Mucosa of rectum (tissue), 2 donors: ENCODE measurements around the gene IGSF3.
"Not testable (repeated sequence)": the region's sequence is repeated elsewhere in the genome, so short reads cannot be mapped to it uniquely, and the experiment has no call there.

Experiments
- H3K27ac ChIP-seq, 2 donors: one replicate each; pipeline ENCODE4 v1.7.0; 2013; ENCODE audit warnings: inconsistent platforms in 2 of 2, low read depth in 2 of 2, low read length in 2 of 2
- H3K27me3 ChIP-seq, 2 donors: one replicate each; pipeline ENCODE4 v1.7.0; 2013; ENCODE audit warnings: low read length in 2 of 2; ENCODE audit not compliant: control insufficient read depth in 2 of 2, insufficient read depth in 2 of 2
- H3K36me3 ChIP-seq, 2 donors: one replicate each; pipeline ENCODE4 v1.7.0; 2013; ENCODE audit warnings: low read length in 2 of 2; ENCODE audit not compliant: control insufficient read depth in 2 of 2, insufficient read depth in 2 of 2
- H3K4me1 ChIP-seq, 2 donors: one replicate each; pipeline ENCODE4 v1.7.0; 2013; ENCODE audit warnings: low read length in 2 of 2, mild to moderate bottlenecking in 1 of 2; ENCODE audit not compliant: control insufficient read depth in 2 of 2, insufficient read depth in 2 of 2
- H3K4me3 ChIP-seq, 2 donors: one replicate each; pipeline ENCODE4 v1.7.0; 2013; ENCODE audit warnings: low read length in 2 of 2
- H3K9ac ChIP-seq, 2 donors: one replicate each; pipeline ENCODE4 v1.7.0; 2013; ENCODE audit warnings: low read length in 2 of 2, low read depth in 1 of 2, mild to moderate bottlenecking in 1 of 2
- H3K9me3 ChIP-seq, 2 donors: one replicate each; pipeline ENCODE4 v1.7.0; 2013; ENCODE audit warnings: low read length in 2 of 2; ENCODE audit not compliant: control insufficient read depth in 2 of 2
- donor health status: healthy.
- donor health status: Normal muscosa, but diverticular disease.

Gene IGSF3

GRCh38 chr1:116647186-116647585 lies 20.3 kb downstream of the IGSF3 start:
- H3K27ac ChIP-seq, H3K9ac ChIP-seq, H3K27me3 ChIP-seq, H3K36me3 ChIP-seq, H3K9me3 ChIP-seq, H3K4me3 ChIP-seq: not testable (repeated sequence)
- peaks cover 3 to 24% of the 10 kb centered on the region in 2 donors for H3K4me1 ChIP-seq

- not testable (repeated sequence) for H3K36me3 ChIP-seq, H3K9me3 ChIP-seq, H3K9ac ChIP-seq, H3K27me3 ChIP-seq
- Histone ChIP-seq H3K4me3 (peak overlapping the region in 1 of 2 donors; percentile 9), H3K4me1 (peaks cover 3 to 24% of the 10 kb centered on the region in 2 donors), H3K27ac (peak overlapping the region in 1 of 2 donors; percentile 35)
These were observed 20.8 kb downstream of the IGSF3 start for GRCh38 chr1:116646673-116647170.

GRCh38 chr1:116645802-116646672 lies 21.5 kb downstream of the IGSF3 start:
- not testable (repeated sequence) for H3K36me3 ChIP-seq, H3K9ac ChIP-seq, H3K9me3 ChIP-seq, H3K27me3 ChIP-seq
- peaks cover 3 to 24% of the 10 kb centered on the region in 2 donors for H3K4me1 ChIP-seq
- H3K27ac ChIP-seq = peak overlapping the region in 1 of 2 donors; percentile 35
- peak overlapping the region in 1 of 2 donors; percentile 9 for H3K4me3 ChIP-seq

GRCh38 chr1:116644993-116645392 lies 22.5 kb downstream of the IGSF3 start:
- not testable (repeated sequence) for H3K27me3 ChIP-seq, H3K4me3 ChIP-seq, H3K27ac ChIP-seq, H3K9me3 ChIP-seq, H3K36me3 ChIP-seq, H3K9ac ChIP-seq
- H3K4me1 ChIP-seq = peaks cover 3 to 24% of the 10 kb centered on the region in 2 donors

- H3K9me3 ChIP-seq, H3K4me3 ChIP-seq, H3K27me3 ChIP-seq, H3K36me3 ChIP-seq, H3K9ac ChIP-seq, H3K27ac ChIP-seq: not testable (repeated sequence)
- H3K4me1 ChIP-seq = peaks cover 3 to 24% of the 10 kb centered on the region in 2 donors
These were observed 23.4 kb downstream of the IGSF3 start for GRCh38 chr1:116644096-116644495.

- not testable (repeated sequence) for H3K4me3 ChIP-seq, H3K9me3 ChIP-seq, H3K27me3 ChIP-seq, H3K36me3 ChIP-seq, H3K9ac ChIP-seq
- H3K4me1 ChIP-seq = peaks cover 3 to 19% of the 10 kb centered on the region in 2 donors
- H3K27ac ChIP-seq = peak overlapping the region in 1 of 2 donors; percentile 22
These were observed 24.2 kb downstream of the IGSF3 start for GRCh38 chr1:116643281-116643751.

- peaks cover 3 to 17% of the 10 kb centered on the region in 2 donors for H3K4me1 ChIP-seq
- peak overlapping the region in 1 of 2 donors; percentile 22 for H3K27ac ChIP-seq
- not testable (repeated sequence) for H3K36me3 ChIP-seq, H3K9ac ChIP-seq, H3K9me3 ChIP-seq, H3K4me3 ChIP-seq, H3K27me3 ChIP-seq
These were observed 24.9 kb downstream of the IGSF3 start for GRCh38 chr1:116642311-116643280.

- H3K9me3 ChIP-seq, H3K27ac ChIP-seq, H3K4me1 ChIP-seq, H3K27me3 ChIP-seq, H3K4me3 ChIP-seq, H3K36me3 ChIP-seq, H3K9ac ChIP-seq: not testable (repeated sequence)
These were observed 29.9 kb downstream of the IGSF3 start for GRCh38 chr1:116637583-116637982.

- not testable (repeated sequence) for H3K36me3 ChIP-seq, H3K9ac ChIP-seq, H3K27ac ChIP-seq, H3K4me1 ChIP-seq, H3K4me3 ChIP-seq, H3K9me3 ChIP-seq, H3K27me3 ChIP-seq
These were observed 30.9 kb downstream of the IGSF3 start for GRCh38 chr1:116636584-116636983.

- H3K4me3 ChIP-seq, H3K27ac ChIP-seq, H3K36me3 ChIP-seq, H3K9ac ChIP-seq, H3K9me3 ChIP-seq, H3K4me1 ChIP-seq, H3K27me3 ChIP-seq: not testable (repeated sequence)
These were observed 33.1 kb downstream of the IGSF3 start for GRCh38 chr1:116634386-116634785.
